SK-N-SH treated with all-trans-retinoic acid at 6 μM for 48 hours (cell line): ENCODE data around the gene FYCO1.

Experiments
- ESRRG ChIP-seq: fragments of 250-450 bp; sonication (Bioruptor Pico); IDR thresholded peaks from 2 replicates; pipeline ENCODE4 v1.6.1; 2021; ENCODE audit warnings: mild to moderate bottlenecking
- PATZ1 ChIP-seq: fragments of 250-450 bp; sonication (Bioruptor Pico); IDR thresholded peaks from 2 replicates; pipeline ENCODE4 v1.8.0; 2020; ENCODE audit warnings: mild to moderate bottlenecking, moderate library complexity, borderline replicate concordance
- ZFP30 ChIP-seq: fragments of 450-650 bp; formaldehyde crosslinking; IDR thresholded peaks from 2 replicates; pipeline ENCODE4 v1.5.0; 2022; ENCODE audit warnings: mild to moderate bottlenecking, moderate library complexity
- ZNF565 ChIP-seq: fragments of 450-650 bp; formaldehyde crosslinking; conservative IDR thresholded peaks from 2 replicates; pipeline ENCODE4 v1.5.0; 2020; ENCODE audit warnings: low read depth, mild to moderate bottlenecking, moderate library complexity
- ZNF70 ChIP-seq: fragments of 450-650 bp; formaldehyde crosslinking; IDR thresholded peaks from 2 replicates; pipeline ENCODE4 v1.5.0; 2020; ENCODE audit warnings: mild to moderate bottlenecking, moderate library complexity

- TF ChIP-seq ZNF70 (CRISPR knock-in tag) (no peak), ESRRG (CRISPR knock-in tag) (no peak), PATZ1 (CRISPR knock-in tag) (no peak), ZNF565 (CRISPR knock-in tag) (no peak), ZFP30 (CRISPR knock-in tag) (no peak)
These were observed 117.5 kb downstream of the FYCO1 start for GRCh38 chr3:45878124-45878523.
